KMS-11 (cell line): ENCODE results near the gene NLRX1.
"Not testable (repeated sequence)": the region's sequence is repeated elsewhere in the genome, so short reads cannot be mapped to it uniquely, and the experiment has no call there.

Source experiments
- H2AFZ ChIP-seq: fragments of 200-600 bp; sonication (generic); 2 replicates; pipeline ENCODE4 v1.6.1; 2016; ENCODE audit warnings: antibody characterized with exemption, mixed run types, low read depth
- H3K27ac ChIP-seq: fragments of 200-600 bp; sonication (generic); 2 replicates; pipeline ENCODE4 v1.6.1; 2016; ENCODE audit warnings: mild to moderate bottlenecking, mixed run types
- H3K27me3 ChIP-seq: fragments of 200-600 bp; sonication (generic); 2 replicates; pipeline ENCODE4 v1.6.1; 2017; ENCODE audit warnings: mild to moderate bottlenecking, low read depth, mixed run types, moderate library complexity; ENCODE audit not compliant: insufficient read depth
- H3K36me3 ChIP-seq: fragments of 200-600 bp; sonication (generic); 2 replicates; pipeline ENCODE4 v1.6.1; 2017; ENCODE audit warnings: mild to moderate bottlenecking, mixed run types; ENCODE audit not compliant: insufficient read depth
- H3K4me1 ChIP-seq: fragments of 200-600 bp; sonication (generic); 2 replicates; pipeline ENCODE4 v1.6.1; 2016; ENCODE audit warnings: mild to moderate bottlenecking, low read depth, mixed run types; ENCODE audit not compliant: poor library complexity, severe bottlenecking
- H3K4me2 ChIP-seq: fragments of 200-600 bp; sonication (generic); 2 replicates; pipeline ENCODE4 v1.7.0; 2016; ENCODE audit warnings: mild to moderate bottlenecking, mixed run types
- H3K4me3 ChIP-seq: fragments of 200-600 bp; sonication (generic); IDR thresholded peaks from 2 replicates; pipeline ENCODE4 v1.6.1; 2017; ENCODE audit warnings: low read depth, low read length, mixed read lengths; ENCODE audit not compliant: insufficient read depth
- H3K79me2 ChIP-seq: fragments of 200-600 bp; sonication (generic); 2 replicates; pipeline ENCODE4 v1.6.1; 2016; ENCODE audit warnings: low read depth, mixed run types; ENCODE audit not compliant: insufficient read depth
- H3K9ac ChIP-seq: fragments of 200-600 bp; sonication (generic); 2 replicates; pipeline ENCODE4 v1.6.1; 2016; ENCODE audit warnings: mild to moderate bottlenecking, mixed run types
- H4K20me1 ChIP-seq: fragments of 200-600 bp; sonication (generic); 2 replicates; pipeline ENCODE4 v1.6.1; 2016; ENCODE audit warnings: mild to moderate bottlenecking, mixed run types; ENCODE audit not compliant: insufficient read depth
- CTCF ChIP-seq: fragments of 200-600 bp; sonication (generic); conservative IDR thresholded peaks from 2 replicates; pipeline ENCODE4 v1.6.1; 2017; ENCODE audit warnings: low read depth, mild to moderate bottlenecking, antibody characterized with exemption, low read length, moderate library complexity, mixed read lengths

Gene NLRX1

DNA sequence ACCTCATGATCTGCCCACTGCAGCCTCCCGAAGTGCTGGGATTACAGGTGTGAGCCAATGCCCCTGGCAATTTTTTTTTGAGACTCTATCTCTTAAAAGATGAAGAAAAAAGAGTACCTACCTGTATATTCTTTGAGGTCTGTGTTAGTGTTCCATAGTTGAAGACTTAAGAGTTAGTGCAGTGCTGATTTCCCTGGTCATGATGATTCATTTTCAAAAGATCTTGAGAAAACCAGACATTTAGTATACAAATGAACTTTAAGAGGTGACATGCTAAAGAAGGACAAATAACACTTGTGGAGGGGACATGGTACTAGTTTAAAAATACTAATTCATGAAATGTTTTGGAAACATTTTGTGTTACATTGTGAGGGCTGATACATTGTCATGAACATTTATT lies 55.3 kb downstream of the NLRX1 start:
- Histone ChIP-seq H3K9ac (no peak overlapping the region), H3K4me3 (no peak overlapping the region), H3K79me2 (0 out of 2 replicates have a peak, but pooled peaks cover 3% of the 10 kb centered on the region), H2AFZ (no peak overlapping the region), H3K4me1 (no peaks in the 10 kb centered on the region), H3K4me2 (no peak overlapping the region), H3K27ac (no peak overlapping the region), H4K20me1 (no peaks in the 10 kb centered on the region), H3K36me3 (no peaks in the 10 kb centered on the region), H3K27me3 (no peaks in the 10 kb centered on the region)
- TF ChIP-seq CTCF = no peak

GRCh38 chr11:119228535-119229287 lies 60.2 kb downstream of the NLRX1 start:
- not testable (repeated sequence) for H3K79me2 ChIP-seq, H2AFZ ChIP-seq, H3K4me1 ChIP-seq, H3K4me3 ChIP-seq, H3K27me3 ChIP-seq, H3K27ac ChIP-seq, H3K9ac ChIP-seq, H3K36me3 ChIP-seq, H4K20me1 ChIP-seq, H3K4me2 ChIP-seq

DNA sequence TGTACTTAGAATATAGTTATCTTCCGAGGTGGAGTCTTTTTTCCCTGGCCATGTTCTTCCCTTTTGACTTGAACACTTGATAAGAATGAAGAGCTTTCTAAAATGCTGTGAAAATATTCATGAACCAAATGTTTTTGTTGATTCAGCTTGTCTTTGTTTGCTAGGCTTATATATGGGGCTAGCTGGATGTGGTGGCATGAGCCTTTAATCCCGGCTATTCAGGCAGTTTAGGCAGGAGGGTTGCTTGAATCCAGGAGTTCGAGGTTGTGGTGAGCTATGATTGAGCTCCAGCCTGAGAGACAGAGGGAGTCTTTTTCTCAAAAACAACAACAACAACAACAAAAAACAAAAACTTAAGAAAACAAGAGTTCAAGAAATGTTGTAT lies 60.8 kb downstream of the NLRX1 start:
- H2AFZ ChIP-seq = no peak overlapping the region
- H3K4me3 ChIP-seq = no peak overlapping the region
- TF ChIP-seq CTCF = no peak
- H3K27ac ChIP-seq = no peak overlapping the region
- no peaks in the 10 kb centered on the region for H3K79me2 ChIP-seq
- no peaks in the 10 kb centered on the region for H4K20me1 ChIP-seq
- no peaks in the 10 kb centered on the region for H3K36me3 ChIP-seq
- H3K4me2 ChIP-seq = no peak overlapping the region
- H3K9ac ChIP-seq = no peak overlapping the region
- H3K27me3 ChIP-seq = no peaks in the 10 kb centered on the region
- H3K4me1 ChIP-seq = no peaks in the 10 kb centered on the region

- Histone ChIP-seq H3K36me3 (no peaks in the 10 kb centered on the region), H3K27me3 (no peaks in the 10 kb centered on the region), H3K79me2 (no peaks in the 10 kb centered on the region), H3K27ac (no peak overlapping the region), H2AFZ (no peak overlapping the region), H4K20me1 (no peaks in the 10 kb centered on the region), H3K4me3 (no peak overlapping the region), H3K9ac (no peak overlapping the region), H3K4me2 (no peak overlapping the region), H3K4me1 (no peaks in the 10 kb centered on the region)
- no peak for TF ChIP-seq CTCF
Measured at GRCh38 chr11:119229741-119230140, 61.2 kb downstream of the NLRX1 start.
